Fibroblast of mammary gland (primary cell): ENCODE measurements around the gene PPDPF.

Experiments
- DNase-seq: peaks from one replicate; pipeline ENCODE4 v3.0.0-alpha.2; 2010; ENCODE audit warnings: low read depth
- H3K4me3 ChIP-seq: 2 replicates; pipeline ENCODE4 v1.5.1; 2011; ENCODE audit warnings: low read depth, mild to moderate bottlenecking, low read length, moderate library complexity; ENCODE audit not compliant: control insufficient read depth
- CTCF ChIP-seq: conservative IDR thresholded peaks from 2 replicates; pipeline ENCODE4 v1.5.1; 2011; ENCODE audit warnings: low read depth, low read length, inconsistent platforms; ENCODE audit not compliant: control insufficient read depth, insufficient read depth

The PPDPF gene

GRCh38 chr20:63482021-63482587, 38.5 kb upstream of the PPDPF start:
- no peak overlapping the region for H3K4me3 ChIP-seq
- TF ChIP-seq CTCF: no peak

GRCh38 chr20:63483834-63484233, 36.7 kb upstream of the PPDPF start:
- no peak for TF ChIP-seq CTCF
- DNase-seq: no peak
- no peak overlapping the region for H3K4me3 ChIP-seq

More at GRCh38 chr20:63482021-63482587, 38.5 kb upstream of the PPDPF start:
- DNase-seq: no peak

GRCh38 chr20:63484236-63484635, 36.3 kb upstream of the PPDPF start:
- H3K4me3 ChIP-seq: no peak overlapping the region
- no peak for DNase-seq
- TF ChIP-seq CTCF: no peak

GRCh38 chr20:63484651-63485403, 35.7 kb upstream of the PPDPF start:
- TF ChIP-seq CTCF: no peak
- no peak overlapping the region for H3K4me3 ChIP-seq
- DNase-seq: no peak

- H3K4me3 ChIP-seq: no peak overlapping the region
- no peak for TF ChIP-seq CTCF
- no peak for DNase-seq
Measured at GRCh38 chr20:63486300-63486855, 34.2 kb upstream of the PPDPF start.

- DNase-seq: no peak
- H3K4me3 ChIP-seq: no peak overlapping the region
- TF ChIP-seq CTCF: no peak
Measured at GRCh38 chr20:63487116-63487764, 33.3 kb upstream of the PPDPF start.
